Measurements from ENCODE around the gene TMEM201.
A peak's percentile ranks its signal among the peaks of the same experiment; 100 is the strongest.

The TMEM201 gene

GRCh38 chr1:9586147-9586766 is 2.5 kb upstream of the TMEM201 start:
- DNase-seq: no peak

- DNase-seq: peak; percentile 27
These were observed 520 bp downstream of the TMEM201 start for GRCh38 chr1:9589144-9589718.

DNA sequence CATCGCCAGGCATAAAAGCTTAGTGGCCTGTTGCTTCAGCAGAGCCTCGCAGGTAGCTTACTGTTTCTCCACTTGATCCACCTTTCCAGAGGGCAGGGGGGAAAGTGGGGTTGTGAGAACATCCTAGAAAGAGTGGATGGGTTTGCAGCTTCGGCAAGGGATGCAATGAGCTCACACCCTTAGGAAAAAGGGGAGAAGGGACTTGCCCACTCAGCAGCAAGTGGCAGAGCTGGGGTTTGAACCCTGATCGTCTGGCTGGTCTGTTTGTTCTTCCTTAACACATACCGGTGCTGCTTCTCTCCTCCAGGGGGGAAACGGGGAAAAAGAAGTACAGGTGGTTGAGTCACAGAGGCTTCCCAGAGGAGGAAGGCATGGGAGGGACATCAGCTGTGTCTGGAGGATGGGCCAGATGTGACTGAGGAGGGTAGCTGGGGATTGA is 1.0 kb downstream of the TMEM201 start:
- no peak for DNase-seq

DNA sequence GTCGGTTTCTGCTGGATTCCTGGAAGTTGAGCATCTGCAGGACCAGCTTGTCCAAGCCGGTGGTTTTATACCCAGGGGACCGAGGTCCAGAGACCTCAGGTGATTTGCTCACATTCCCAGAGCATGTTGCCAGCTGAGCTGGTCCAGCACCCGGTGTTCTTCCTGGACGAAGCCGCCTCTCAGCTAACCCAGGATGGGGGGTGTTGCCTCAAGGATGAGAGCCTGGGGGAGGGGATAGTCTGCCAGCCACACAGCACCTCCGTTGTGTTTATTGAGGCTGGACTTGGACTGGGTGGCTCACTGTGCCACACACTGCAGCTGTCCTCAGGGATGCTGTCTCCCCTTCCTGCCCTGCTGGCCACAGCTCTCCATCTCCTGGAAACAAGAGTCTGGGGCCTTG is 1.5 kb downstream of the TMEM201 start:
- DNase-seq: no peak

DNA sequence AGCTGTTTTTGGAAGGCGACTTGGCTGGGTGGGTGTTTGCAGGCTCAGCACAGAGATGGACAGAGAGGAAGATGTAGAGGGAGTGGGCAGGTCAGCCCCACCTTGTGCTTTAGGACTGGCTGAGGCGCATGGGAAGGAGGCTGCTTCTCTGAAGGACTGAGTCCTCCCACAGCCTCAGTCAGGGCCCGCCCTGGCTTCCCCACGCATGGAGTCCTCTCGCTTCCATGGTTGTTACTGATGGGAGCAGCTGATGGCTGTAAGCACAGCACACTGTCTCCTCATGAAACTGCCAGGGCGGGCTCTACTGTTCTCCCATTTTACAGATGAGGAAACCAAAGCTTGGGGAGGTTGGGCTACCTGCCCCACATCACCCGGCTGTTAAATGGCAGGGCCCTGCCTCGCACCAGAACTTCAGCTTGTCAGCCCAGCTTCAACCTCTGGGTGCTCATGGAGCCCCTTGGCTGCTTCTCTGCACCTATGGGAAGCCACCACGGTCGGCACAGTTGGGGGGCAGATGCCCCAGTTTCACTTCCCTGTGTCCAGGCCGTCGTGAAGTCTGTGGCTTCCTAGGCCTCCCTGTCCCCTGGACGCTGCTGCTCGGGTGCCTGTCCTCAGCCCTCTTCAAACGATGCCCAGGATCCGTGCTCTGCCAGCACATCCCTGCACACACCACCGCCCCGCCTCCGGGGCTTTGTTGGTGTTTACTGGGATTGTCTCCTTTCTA is 2.4 kb downstream of the TMEM201 start:
- no peak for DNase-seq

DNA sequence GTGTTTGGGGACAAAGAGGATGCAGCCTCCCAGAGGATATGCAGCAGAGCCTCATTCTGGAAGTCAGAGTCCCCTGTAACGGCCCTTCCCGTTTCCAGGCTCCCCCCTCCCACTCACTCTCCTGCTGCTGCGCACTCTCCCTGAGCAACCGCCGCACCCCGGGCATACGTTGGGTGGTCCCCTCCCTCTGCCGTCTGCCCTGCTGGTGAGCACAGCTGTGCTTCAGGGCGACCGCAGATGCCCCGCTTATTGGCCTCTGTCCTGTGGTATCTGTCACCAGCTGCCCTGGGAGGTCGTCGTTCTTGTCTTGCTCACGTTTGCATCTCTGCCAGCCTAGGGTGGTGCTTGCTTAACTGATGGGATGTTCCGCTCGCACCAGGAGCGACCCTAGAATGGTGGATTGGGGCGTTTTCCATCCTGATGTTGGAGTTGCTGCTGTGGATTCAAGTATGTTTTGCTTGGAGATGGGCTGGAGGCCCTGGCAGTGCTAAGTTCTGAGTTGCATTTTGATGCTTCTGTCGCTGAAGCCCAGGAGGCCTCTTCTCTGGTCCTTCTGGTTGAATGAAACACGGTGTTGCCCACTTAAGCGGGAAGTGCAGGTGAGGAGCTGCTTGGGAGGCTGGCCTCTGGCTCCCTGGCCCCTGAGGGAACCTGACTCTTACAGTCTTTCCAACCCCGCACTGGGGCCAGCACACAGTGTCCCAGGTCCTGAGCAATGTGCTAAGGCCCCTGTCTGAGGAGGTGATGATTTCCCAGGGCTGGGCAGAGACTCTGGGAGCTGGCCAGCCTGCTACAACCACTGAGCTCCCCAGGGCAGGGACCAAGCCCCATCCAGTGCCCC is 3.2 kb downstream of the TMEM201 start:
- DNase-seq: no peak

DNA sequence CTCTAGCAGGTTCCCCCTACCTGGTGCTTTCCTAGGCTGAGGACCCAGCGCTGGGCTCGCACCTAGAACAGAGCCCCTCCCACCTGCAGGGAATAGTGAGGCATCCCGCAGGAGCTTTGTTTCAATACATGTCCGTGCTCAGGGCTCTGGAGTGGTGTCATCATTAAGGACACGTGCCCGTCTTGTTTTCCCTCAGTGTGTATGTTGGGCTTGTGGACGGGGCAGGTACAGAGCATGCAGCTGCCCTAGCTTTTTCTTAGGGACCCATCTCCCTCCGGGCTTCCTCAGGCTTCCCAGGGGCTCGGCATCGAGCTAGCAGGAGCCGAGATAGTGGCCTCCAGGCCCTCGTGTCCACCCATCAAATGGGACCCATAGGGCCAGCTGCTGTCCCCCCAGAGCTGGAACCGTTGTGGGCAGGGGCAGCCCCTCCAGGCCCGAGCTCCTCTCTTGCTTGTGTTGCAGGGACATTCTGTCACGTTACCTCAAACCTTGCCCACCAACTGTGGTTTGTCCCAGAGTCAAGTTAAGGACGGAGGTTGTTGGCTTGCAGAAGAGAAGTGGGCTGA is 3.9 kb downstream of the TMEM201 start:
- no peak for DNase-seq

DNA sequence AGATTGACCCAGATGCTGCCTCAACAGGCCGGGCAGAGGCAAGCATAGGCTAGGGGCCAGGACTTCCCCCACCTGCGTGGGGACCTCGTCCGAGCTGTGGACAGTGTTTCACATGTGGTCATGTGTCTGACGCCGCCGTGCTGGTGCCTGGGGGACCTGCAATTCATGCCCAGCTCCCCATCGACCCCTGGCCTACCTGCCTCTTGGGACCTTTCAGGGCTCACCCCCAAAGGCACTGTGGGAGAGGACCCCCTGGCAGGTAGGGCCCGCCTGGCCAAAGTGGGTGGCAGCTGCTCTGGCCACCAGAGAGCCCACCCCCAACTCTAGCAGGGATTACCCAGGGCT is 4.4 kb downstream of the TMEM201 start:
- no peak for DNase-seq

- DNase-seq: peak; percentile 55
These were observed 5.1 kb downstream of the TMEM201 start for GRCh38 chr1:9593492-9594465.

DNA sequence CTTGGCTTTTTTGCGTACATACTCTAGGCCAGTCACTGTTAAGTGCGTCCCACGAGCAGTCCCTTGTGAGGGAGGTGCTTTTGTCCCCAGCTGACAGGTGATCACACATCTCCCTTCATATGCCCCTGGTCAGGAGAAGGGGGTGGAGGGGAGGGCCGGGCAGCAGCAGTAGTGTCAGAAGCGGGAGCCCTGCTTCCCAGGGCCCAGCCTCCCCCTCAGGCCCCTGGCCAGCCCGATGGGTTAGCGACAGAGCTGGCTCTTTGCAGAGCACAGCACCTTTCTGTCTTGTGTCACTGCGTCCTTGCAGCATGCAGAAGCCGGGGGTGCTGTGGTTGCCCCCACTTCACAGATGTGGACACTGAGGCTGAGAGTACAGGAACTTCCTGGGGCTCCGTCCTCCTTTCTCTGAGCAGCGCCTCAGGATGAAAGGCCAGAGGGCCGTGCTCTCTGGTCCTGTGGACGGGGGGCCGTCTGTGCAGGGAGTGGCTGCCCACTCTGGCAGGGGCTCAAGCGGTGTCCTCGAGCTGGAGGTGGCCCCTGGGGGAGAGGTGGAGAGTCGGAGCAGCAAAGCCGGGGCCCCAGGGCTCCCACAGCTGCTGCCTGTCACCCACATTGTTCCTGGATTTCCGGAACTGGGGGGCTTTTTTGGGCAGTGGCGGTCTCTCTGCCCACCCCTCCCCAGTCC is 5.9 kb downstream of the TMEM201 start:
- no peak for DNase-seq

- DNase-seq: no peak
These were observed 6.7 kb downstream of the TMEM201 start for GRCh38 chr1:9595156-9595967.

GRCh38 chr1:9595968-9596340 is 7.2 kb downstream of the TMEM201 start:
- no peak for DNase-seq

DNA sequence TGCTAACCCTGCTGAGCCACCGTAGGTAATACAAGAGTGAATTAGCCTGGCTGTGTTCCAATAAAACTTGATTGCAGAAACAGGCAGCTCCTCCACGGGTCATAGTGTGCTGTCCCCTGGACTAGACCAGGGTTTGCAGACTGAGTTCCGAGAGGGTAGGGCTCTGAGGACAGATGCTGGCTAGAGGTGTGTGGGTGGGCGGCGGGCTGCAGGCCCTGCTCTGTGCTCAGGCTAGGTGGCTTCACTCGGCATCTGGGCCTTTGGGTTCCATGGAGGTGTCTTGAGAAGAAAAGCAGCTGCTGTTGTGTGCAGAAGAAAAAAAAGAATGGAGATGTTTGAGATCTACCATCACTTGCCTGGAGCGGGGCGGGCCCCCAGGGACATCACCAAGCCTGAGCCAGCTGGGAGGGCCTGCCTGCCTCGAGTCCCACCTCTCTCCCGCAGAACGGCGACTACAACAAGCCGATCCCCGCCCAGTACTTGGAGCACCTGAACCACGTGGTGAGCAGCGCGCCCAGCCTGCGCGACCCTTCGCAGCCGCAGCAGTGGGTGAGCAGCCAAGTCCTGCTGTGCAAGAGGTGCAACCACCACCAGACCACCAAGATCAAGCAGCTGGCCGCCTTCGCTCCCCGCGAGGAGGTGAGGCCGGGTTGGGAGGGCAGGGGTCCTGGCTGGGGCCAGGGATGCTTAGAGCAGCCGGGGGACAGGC is 7.9 kb downstream of the TMEM201 start:
- DNase-seq: no peak

GRCh38 chr1:9597361-9598315 is 8.9 kb downstream of the TMEM201 start:
- no peak for DNase-seq

- DNase-seq: no peak
These were observed 9.6 kb downstream of the TMEM201 start for GRCh38 chr1:9598316-9598700.

DNA sequence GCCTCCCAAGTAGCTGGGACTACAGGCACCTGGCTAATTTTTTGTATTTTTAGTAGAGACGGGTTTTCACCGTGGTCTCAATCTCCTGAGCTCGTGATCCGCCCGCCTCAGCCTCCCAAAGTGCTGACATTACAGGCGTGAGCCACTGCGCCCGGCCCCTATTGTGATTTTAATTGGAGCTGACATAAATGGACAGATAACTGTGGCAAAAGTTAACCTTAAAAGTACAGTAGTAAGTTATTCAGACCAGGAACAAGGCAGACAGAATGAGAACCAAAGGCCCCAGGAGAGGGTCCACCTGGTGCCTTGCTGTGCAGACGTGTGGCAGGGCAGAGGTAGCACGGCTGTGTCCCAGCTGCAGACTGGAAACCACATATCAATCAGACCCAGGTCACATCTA is 11.0 kb downstream of the TMEM201 start:
- DNase-seq: no peak

- DNase-seq: no peak
These were observed 12.4 kb downstream of the TMEM201 start for GRCh38 chr1:9600861-9601834.
